IPS-NIHi7 (cell line): ENCODE results near the gene PARD3B.

Experiments used
- DNase-seq: peaks from one replicate; pipeline ENCODE4 v3.0.0; 2012; ENCODE audit warnings: mixed read lengths; ENCODE audit errors: extremely low spot score

PARD3B gene

GRCh38 chr2:204583773-204584172 lies 38.5 kb downstream of the PARD3B start:
- DNase-seq: no peak

DNA sequence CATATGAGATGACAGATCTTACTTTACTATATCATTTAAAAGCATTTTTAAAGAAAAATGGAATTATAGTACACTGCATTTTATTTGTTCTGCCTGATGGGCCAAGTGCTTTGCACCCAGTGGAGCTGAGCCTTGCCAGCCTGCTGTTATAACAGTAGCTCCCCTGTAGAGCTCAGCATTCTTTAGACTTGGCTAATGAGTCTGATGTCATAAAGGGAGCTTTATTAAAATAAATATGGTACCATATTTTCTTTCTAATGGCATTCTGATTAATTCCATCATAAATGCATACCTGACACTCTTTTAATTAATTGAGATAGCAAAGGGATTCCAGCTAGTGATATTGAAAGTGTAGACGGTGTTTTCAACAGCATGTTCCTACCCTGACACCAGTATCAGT lies 40.7 kb downstream of the PARD3B start:
- DNase-seq: no peak

DNA sequence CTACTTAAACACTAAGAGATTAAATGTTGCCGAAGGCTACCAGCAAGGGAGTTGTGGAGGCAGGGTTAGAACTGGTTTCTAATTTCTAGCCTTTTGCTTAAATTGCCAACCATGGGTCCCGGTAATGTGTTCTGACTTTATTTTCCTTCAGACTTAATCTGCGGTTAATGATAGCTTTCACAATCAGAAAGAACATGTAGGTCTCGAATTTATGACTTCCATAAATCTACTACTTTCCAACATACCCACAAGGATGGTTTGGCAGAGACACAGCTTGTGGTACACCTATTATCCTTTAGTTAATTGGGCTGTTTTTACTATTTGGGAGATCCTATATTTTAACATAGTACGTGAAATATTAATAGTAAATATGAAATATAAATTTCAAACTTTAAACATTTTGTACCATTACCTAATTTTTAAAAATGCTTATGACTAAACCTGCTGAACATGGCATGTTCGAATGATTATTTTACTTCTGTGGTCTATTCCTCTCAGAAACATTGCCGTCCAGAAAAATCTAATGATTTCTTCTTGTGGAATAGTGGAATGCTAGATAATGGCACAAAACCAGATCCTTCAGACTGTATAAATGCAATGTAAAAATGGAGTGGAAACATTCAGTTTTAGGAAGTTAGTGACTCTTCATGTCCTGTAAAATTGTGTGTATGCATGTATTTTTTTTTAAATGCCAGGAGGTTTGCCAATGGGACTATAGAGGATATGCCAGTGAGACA lies 41.3 kb downstream of the PARD3B start:
- DNase-seq: no peak

- DNase-seq: no peak
Observed at GRCh38 chr2:204590063-204590462, 44.8 kb downstream of the PARD3B start.

GRCh38 chr2:204591225-204591624 lies 46.0 kb downstream of the PARD3B start:
- DNase-seq: no peak

- no peak for DNase-seq
Observed at GRCh38 chr2:204604061-204604460, 58.8 kb downstream of the PARD3B start.

DNA sequence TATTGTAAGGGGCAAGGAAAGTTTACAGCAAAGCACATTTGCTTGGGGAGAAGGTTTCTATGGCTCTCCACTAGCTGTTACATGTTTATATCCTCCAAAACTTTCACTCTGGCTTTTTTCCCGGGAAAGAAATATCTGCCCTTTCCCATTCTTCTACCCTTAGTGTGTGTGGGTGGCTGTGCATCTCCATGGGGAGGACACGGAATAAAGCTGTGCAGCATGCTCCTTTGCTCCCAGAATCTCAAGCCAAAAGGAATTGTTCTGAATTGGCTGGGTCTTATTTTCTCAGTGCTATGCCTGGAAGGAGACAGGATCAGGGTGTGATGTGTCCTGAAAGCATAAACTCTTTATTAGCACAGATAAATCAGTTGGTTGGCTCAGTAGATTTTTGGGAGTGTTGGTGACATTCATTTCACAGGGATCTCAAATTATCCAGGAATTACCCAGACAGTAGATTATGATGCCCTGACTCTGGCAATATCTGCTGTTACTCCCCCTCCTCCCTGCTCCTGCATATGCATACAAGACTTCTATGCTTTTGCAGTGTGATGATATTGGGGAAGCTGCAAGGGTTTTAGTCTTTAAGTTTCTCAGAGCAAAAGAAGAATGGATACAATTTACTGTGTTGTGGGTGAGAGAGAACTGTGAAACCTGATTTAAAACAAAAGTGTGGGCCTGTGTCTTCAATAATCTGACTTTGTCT lies 63.1 kb downstream of the PARD3B start:
- no peak for DNase-seq

- no peak for DNase-seq
Observed at GRCh38 chr2:204611017-204611631, 65.8 kb downstream of the PARD3B start.

DNA sequence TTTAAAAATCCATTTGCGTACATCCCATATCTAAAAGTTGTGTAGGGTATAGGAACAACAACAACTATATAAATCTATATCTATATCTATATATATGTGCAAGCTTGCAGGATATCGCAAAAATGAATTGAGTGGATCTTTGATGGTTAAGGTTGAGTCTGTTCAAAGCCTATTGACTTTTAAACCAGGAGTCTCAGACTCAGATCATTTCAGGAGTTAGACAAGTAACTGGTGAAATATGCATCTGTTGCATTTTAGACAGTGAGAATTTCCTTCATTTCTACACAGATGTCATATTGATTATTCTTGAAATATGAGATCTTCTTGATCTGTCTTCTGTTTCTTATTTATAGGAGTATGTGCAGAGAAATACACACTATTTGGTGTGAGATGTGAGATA lies 66.5 kb downstream of the PARD3B start:
- no peak for DNase-seq

DNA sequence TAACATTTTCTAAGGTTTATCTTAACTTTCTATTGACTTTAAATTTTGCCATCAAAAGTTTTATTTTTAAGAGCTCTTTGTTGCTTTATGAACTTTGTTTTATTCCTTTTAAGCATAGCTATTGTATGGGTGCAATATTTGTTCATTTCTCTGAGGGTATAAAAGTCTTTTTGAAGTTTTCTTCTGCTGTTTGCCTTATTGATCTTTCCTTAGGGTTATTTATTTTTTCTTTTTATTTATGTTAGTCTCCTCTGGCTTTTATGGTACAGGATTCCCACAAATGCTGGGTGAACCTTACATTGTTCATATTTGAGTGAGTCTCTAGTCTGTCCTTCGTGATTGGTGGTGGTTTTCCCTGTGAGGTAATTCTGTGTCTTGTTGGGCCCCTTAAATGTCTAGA lies 68.4 kb downstream of the PARD3B start:
- DNase-seq: no peak

DNA sequence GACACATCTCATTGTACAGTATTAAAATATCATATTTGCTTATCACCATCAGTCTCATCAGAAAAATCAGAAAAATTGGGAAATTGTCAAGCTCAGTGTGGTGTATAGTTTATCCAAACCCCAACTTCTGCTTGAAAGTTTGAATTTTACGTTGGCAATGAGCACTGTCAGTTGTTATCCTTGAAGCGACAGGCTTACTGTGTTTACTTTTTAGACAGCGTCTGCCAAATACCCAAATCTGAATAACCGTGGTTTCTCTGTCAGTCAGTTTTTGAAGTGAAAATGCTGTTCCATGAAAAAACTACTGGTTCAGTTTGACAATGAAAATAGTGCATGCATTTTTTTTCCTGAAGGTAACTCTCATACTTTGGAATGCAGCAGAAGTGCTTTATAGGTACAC lies 70.2 kb downstream of the PARD3B start:
- DNase-seq: no peak

- no peak for DNase-seq
Observed at GRCh38 chr2:204625135-204625534, 79.9 kb downstream of the PARD3B start.

DNA sequence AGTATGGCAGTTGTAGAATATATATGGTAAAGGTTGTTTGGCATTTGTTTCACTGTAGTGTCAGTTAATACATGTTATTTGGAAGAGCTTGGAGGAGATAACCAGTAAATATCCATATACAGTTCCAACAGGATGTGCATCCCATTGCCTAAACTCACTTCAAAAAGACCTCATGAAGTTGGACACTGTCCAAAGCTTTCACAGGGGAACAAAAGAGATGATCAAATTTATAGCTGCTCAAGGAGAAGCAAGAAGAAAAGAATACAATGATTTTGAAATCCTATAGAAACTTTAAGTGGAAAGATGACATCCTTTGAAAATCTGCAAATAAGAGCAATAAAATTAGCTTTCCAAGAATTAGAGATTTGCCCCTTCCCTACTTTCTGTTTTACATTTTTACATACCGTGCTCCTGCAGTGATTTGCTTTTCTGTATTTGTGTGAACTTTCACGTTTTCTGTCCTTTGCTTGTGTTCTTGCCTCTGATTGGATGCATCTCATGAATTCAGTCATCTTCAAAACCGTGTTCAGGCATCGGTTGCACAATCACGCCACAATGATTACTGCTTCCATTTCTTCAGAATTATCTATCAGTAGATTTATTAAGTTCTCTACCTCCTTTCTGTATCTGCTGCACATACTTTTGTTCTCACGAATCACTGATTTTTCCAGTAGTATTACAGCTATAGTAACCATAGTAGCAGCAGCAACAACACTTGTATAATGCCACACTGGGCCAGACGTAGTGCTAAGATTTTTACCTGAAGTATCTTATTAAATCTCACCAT lies 83.8 kb downstream of the PARD3B start:
- no peak for DNase-seq

GRCh38 chr2:204632410-204632809 lies 87.1 kb downstream of the PARD3B start:
- DNase-seq: no peak

DNA sequence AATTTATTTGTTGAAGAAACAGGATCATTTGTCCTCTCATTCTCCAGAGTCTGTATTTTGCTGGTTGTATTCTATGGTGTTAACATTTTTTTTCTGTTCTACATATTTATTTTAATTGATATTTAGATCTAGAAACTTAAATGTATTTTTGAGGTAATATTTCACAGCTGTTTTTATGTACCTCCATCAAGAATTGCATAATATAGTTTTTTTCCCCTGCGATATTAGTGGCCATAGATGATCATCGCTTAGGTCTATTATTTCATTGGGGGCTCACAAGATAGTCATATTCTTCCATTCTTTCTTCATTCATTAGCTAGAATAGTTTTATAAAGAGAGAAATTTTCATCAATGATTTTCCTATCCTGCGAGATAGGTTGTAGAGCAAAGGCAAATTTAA lies 89.3 kb downstream of the PARD3B start:
- DNase-seq: no peak

DNA sequence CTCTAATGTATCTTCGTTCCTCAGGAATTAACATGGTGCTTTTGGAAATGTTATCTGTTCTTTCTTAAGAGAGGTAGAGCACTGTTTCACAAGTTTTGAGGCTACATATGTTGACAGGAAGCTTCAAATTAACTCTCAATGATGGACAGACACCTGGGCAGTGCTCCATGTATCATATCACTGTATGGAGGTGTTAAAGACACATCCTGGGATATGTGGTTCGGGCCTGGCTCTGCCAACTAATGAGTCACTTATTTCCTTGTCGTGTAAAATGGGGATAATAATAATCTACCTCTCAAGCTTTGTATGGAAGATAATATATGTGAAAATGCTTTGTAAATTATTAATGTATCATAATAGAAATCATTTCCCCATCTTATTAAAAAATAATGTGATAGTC lies 90.2 kb downstream of the PARD3B start:
- no peak for DNase-seq

DNA sequence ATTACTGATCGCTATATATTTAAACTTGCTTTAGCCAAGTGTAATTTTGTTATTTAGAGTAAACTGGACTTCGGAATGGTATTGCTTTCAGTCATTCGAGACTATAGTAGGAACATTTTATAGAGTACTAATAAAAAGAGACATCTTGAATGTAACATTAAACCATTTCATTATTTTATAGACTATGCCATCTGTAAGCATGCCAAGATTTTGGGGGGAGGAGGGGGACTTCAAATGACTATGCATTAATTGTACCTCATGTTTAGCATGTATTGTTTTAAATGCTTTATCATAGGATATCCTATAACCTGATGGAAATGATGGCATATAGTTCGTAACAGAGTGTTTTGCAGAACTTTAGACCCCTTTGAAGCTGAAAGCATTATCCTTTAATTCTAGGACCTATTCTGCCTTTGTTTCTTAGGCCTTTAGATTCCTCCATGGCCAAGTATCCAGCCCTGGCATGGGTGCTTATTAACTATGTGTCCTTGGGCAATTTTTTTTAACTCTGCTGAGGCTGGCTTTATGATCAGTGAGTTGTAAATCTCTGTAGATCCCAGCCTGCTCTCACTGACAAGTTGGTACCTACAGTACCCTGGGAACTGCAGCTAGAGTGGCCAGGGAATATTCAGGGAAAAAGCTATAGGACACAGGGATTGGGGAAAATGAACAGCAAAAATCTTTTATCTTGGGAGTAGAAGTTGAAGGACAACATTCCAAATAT lies 93.4 kb downstream of the PARD3B start:
- DNase-seq: no peak

- no peak for DNase-seq
Observed at GRCh38 chr2:204643326-204643725, 98.1 kb downstream of the PARD3B start.

GRCh38 chr2:204645018-204645773 lies 99.9 kb downstream of the PARD3B start:
- DNase-seq: no peak

- no peak for DNase-seq
Observed at GRCh38 chr2:204647626-204648025, 102.4 kb downstream of the PARD3B start.

- no peak for DNase-seq
Observed at GRCh38 chr2:204650611-204651010, 105.3 kb downstream of the PARD3B start.
